Cardiac muscle cell (in vitro differentiated cells and primary cell): Measurements from ENCODE around the gene CAMSAP3. TPM values are rescaled to one million over a fixed set of nuclear protein-coding genes. Genes with fewer than 3 reads are reported as not detected.

Experiments
- DNase-seq, 2 donors: peaks; one replicate each; pipeline versions ENCODE4 v3.0.0 to v3.0.0-alpha.2; 2010 to 2017; ENCODE audit warnings: low read depth in 1 of 2, low spot score in 1 of 2
- H3K27ac ChIP-seq: fragments of 200-600 bp; sonication (generic); 2 replicates; pipeline ENCODE4 v1.5.1; 2016
- H3K27me3 ChIP-seq: fragments of 200-600 bp; sonication (generic); 2 replicates; pipeline ENCODE4 v1.6.0; 2016; ENCODE audit warnings: control low read depth
- H3K36me3 ChIP-seq: fragments of 200-600 bp; sonication (generic); 2 replicates; pipeline ENCODE4 v1.5.1; 2016; ENCODE audit warnings: control low read depth
- H3K4me1 ChIP-seq: fragments of 200-600 bp; sonication (generic); 2 replicates; pipeline ENCODE4 v1.8.1; 2017; ENCODE audit warnings: low read depth, mild to moderate bottlenecking, mixed run types
- H3K4me3 ChIP-seq: fragments of 200-600 bp; sonication (generic); 2 replicates; pipeline ENCODE4 v1.5.1; 2016; ENCODE audit warnings: mild to moderate bottlenecking
- H3K9me3 ChIP-seq: fragments of 200-600 bp; sonication (generic); 2 replicates; pipeline ENCODE4 v1.5.1; 2017; ENCODE audit warnings: low read depth, mild to moderate bottlenecking, control low read depth
- polyA plus RNA-seq: library from polyadenylated mRNA; unstranded; fragments of >200 nt; fragmentation: Nextera tagmentation; extraction: Ambion mirVana; gene quantifications from 2 replicates; pipeline ENCODE4 v1.2.1, GENCODE V29; 2016
- total RNA-seq: library from RNA; depleted of rRNA; stranded (reverse); fragments of >200 nt; gene quantifications from 2 replicates; pipeline ENCODE4 v1.2.3, GENCODE V29; 2016
- TF ChIP-seq, protein P1 (sequence below): IDR thresholded peaks from 2 replicates; pipeline ENCODE4 v1.5.1; 2012; ENCODE audit warnings: low read depth, mild to moderate bottlenecking, low read length

The CAMSAP3 gene
- total and polyA plus RNA-seq, 2 experiments from 2014 or later, result 10.8 to 13.5 TPM

DNA sequence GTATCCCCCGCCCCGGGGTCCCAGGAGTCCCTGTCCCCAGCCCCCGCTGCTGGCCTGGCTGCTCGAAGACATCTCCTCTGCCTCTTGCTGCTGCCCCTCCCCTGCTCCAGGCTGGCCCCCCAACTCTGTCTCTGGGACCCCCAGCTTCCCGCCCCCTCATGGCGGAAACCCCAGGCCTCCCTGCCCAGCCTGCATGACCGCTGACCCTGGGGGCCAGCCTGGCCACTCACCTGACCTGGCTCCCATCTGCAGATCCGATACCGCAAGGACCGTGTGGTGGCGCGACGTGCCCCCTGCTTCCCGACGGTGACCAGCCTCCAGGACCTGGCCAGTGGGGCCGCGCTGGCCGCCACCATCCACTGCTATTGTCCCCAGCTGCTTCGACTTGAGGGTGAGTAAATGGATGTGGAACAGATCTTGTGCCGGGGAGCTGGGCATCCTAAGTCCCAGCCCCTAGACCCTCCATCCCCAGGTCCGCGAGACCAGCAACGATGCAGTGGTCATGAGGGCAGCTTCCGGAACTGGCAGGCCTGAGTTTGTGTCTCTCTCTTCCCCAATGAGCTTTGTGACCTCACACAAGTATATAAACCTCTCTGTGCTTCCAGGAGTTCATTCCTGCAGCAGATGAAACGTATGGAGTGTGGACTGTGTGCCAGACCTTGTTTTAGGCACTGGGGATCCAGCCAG is 12.4 kb downstream of the CAMSAP3 start:
- Histone ChIP-seq H3K4me3 (no peak overlapping the region), H3K9me3 (no peaks in the 10 kb centered on the region), H3K27me3 (no peaks in the 10 kb centered on the region), H3K4me1 (no peaks in the 10 kb centered on the region), H3K27ac (no peak overlapping the region), H3K36me3 (no peaks in the 10 kb centered on the region)
- TF ChIP-seq, protein P1, sequence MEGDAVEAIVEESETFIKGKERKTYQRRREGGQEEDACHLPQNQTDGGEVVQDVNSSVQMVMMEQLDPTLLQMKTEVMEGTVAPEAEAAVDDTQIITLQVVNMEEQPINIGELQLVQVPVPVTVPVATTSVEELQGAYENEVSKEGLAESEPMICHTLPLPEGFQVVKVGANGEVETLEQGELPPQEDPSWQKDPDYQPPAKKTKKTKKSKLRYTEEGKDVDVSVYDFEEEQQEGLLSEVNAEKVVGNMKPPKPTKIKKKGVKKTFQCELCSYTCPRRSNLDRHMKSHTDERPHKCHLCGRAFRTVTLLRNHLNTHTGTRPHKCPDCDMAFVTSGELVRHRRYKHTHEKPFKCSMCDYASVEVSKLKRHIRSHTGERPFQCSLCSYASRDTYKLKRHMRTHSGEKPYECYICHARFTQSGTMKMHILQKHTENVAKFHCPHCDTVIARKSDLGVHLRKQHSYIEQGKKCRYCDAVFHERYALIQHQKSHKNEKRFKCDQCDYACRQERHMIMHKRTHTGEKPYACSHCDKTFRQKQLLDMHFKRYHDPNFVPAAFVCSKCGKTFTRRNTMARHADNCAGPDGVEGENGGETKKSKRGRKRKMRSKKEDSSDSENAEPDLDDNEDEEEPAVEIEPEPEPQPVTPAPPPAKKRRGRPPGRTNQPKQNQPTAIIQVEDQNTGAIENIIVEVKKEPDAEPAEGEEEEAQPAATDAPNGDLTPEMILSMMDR, result no peak
- no peak for DNase-seq

DNA sequence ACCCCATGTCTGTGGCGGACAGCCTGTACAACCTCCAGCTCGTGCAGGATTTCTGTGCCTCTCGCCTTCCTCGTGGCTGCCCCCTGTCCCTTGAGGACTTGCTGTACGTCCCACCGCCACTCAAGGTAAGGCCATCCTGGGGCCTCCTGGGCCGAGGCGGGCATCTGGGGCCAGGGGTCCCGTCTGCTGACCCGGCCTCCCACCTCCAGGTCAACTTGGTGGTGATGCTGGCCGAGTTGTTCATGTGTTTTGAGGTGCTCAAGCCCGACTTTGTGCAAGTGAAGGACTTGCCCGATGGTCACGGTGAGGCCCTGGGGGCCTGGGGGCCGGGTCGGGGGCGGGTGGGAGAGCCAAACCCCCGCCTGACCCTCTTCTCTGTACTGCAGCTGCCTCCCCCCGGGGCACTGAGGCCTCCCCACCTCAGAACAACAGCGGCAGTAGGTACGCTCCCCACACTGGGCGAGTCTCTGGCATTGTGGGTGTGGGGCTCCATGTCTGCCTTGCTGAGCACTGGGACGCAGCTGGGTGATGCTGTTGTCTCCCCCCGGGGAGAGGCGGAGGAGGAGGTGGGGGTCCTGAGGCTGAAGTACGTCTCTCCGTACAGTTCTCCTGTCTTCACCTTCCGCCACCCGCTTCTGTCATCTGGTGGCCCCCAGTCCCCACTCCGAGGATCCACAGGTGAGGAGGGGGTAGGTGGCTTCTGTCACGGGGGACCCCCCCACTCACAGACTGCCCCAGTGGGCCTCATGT is 15.0 kb downstream of the CAMSAP3 start:
- Histone ChIP-seq H3K27ac (no peak overlapping the region), H3K36me3 (no peaks in the 10 kb centered on the region), H3K4me3 (no peak overlapping the region), H3K4me1 (no peaks in the 10 kb centered on the region), H3K9me3 (no peaks in the 10 kb centered on the region), H3K27me3 (no peaks in the 10 kb centered on the region)
- TF ChIP-seq, protein P1, result no peak
- no peak for DNase-seq

DNA sequence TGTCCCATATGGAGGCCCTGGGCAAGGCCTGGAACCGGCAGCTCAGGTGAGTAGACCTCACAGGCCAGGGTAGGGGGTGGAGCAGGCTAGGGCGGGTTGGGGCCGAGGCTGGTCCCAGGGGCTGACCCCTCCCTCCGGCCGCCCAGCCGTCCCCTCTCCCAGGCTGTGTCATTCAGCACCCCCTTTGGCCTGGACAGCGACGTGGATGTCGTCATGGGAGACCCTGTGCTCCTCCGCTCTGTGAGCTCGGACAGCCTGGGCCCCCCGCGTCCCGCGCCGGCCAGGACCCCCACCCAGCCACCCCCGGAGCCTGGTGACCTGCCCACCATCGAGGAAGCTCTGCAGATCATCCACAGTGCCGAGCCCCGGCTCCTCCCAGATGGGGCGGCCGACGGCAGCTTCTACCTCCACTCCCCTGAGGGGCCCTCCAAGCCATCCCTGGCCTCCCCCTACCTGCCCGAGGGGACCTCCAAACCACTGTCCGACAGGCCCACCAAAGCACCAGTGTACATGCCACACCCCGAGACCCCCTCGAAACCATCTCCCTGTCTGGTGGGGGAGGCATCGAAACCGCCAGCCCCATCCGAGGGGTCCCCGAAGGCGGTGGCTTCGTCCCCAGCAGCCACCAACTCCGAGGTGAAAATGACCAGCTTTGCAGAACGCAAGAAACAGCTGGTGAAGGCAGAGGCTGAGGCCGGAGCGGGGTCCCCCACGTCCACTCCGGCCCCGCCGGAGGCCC is 16.0 kb downstream of the CAMSAP3 start:
- TF ChIP-seq, protein P1, result no peak
- H3K27ac ChIP-seq, result no peak overlapping the region
- no peaks in the 10 kb centered on the region for H3K27me3 ChIP-seq
- no peak for DNase-seq
- H3K9me3 ChIP-seq, result no peaks in the 10 kb centered on the region
- no peaks in the 10 kb centered on the region for H3K4me1 ChIP-seq
- no peaks in the 10 kb centered on the region for H3K36me3 ChIP-seq
- H3K4me3 ChIP-seq, result no peak overlapping the region

DNA sequence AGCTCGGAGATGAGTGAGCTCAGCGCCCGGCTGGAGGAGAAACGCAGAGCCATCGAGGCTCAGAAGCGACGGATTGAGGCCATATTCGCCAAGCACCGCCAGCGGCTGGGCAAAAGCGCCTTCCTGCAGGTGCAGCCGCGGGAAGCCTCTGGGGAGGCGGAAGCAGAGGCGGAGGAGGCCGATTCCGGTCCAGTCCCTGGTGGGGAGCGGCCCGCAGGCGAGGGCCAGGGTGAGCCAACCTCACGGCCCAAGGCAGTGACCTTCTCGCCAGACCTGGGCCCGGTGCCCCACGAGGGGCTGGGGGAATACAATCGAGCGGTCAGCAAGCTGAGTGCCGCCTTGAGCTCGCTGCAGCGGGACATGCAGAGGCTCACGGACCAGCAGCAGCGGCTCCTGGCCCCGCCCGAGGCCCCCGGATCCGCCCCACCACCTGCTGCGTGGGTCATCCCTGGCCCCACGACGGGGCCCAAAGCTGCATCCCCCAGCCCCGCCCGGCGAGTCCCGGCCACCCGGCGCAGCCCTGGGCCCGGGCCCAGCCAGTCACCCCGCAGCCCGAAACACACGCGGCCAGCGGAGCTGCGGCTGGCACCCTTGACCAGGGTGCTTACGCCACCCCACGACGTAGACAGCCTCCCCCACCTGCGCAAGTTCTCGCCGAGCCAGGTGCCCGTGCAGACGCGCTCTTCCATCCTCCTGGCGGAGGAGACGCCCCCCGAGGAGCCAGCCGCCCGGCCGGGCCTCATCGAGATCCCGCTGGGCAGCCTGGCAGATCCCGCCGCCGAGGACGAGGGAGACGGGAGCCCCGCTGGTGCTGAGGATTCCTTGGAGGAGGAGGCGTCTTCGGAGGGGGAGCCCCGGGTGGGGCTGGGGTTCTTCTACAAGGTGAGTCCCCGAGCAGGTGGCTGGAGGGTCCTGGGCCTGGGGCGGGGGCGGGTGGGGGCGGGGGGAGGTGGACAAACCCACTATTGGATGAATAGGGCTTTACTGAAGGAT is 16.9 kb downstream of the CAMSAP3 start:
- TF ChIP-seq, protein P1, result no peak
- Histone ChIP-seq H3K36me3 (no peaks in the 10 kb centered on the region), H3K4me3 (no peak overlapping the region), H3K27ac (no peak overlapping the region), H3K27me3 (no peaks in the 10 kb centered on the region), H3K4me1 (no peaks in the 10 kb centered on the region), H3K9me3 (no peaks in the 10 kb centered on the region)
- no peak for DNase-seq
